GM19372 (cell line): ENCODE data around the gene CRCP.
"Not testable (repeated sequence)": the region's sequence is repeated elsewhere in the genome, so short reads cannot be mapped to it uniquely, and the experiment has no call there.

Experiments
- ATAC-seq: cut with Tn5 transposase; IDR thresholded peaks from one replicate; pipeline ENCODE4 v1.9.1; 2021; ENCODE audit warnings: mild to moderate bottlenecking, low read depth, moderate library complexity; ENCODE audit not compliant: unreplicated experiment

Gene CRCP

DNA sequence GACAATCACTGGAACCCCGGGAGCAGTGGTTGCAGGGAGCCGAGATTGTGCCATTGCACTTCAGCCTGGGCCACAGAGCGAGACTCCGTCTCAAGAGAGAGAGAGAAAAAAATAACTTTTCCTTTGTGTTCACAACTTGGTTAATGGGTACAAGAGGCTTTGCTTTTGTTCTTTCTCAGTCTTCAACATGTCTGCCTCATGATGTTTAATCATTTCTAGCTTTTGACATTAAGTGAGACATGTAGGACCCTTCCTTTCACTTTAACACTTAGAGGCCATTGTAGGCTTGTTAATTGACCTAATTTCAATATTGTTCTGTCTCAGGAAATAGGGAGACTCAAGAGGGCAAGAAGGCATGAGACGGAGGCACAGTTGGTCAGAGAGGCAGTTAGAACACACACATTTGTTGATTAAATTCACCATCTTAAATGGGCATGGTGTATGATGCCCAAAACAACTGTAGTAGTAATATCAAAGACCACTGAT is 9.3 kb upstream of the CRCP start:
- ATAC-seq = no peak

- ATAC-seq = not testable (repeated sequence)
These were observed 6.2 kb upstream of the CRCP start for GRCh38 chr7:66108410-66108809.

DNA sequence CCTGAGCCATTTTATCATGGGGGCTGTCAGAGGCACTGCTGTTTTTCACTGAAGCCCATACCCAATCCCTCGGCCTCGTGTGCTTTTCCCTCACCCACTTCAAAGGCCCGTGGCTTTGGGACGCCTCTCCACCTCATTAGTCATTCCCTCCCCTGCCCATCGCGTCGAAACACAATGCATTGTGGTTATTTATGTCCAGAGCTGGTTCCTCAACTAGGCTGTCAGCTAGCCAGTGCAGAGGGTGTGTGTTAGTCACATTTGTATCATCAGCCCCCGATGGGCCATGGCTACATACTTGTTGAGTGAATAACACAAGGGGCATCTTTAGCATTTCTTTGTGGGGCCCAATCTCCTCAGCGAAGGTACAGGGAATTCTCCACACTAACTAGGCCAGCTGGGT is 3.8 kb upstream of the CRCP start:
- no peak for ATAC-seq

DNA sequence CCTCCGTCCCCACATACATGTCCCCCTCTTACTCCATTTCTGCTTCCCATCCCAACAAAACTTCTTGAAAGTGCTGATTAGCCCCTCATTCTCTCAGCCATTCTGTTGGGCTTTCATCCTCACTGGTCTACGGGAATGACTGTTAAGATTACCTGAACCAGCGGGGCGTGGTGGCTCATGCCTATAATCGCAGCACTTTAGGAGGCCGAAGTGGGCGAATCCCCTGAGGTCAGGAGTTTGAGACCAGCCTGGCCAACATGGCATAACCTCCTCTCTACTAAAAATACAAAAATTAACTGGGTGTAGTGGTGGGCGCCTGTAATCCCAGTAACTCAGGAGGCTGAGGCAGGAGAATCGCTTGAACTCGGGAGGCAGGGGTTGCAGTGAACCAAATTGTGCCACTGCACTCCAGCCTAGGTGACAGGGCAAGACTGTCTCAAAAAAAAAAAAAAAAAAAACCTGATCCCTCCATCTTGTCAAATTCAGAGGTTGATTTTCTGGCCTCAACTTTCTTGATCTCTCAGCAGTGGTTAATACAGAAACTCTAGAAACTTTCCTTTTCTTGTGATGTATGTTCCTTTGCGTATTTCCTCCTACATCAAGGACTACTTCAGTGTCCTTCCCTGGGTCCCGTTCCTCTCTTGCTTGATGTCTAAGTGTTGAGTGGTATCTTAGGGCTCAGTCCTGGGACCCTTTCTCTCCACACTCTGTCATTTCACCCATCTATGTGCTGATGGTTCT is 2.2 kb downstream of the CRCP start:
- not testable (repeated sequence) for ATAC-seq

- no peak for ATAC-seq
These were observed 4.0 kb downstream of the CRCP start for GRCh38 chr7:66118603-66119002.

GRCh38 chr7:66119245-66119850 is 4.7 kb downstream of the CRCP start:
- no peak for ATAC-seq

- ATAC-seq = no peak
These were observed 8.5 kb downstream of the CRCP start for GRCh38 chr7:66123175-66123528.

- not testable (repeated sequence) for ATAC-seq
These were observed 9.9 kb downstream of the CRCP start for GRCh38 chr7:66124569-66124861.

GRCh38 chr7:66125052-66125694 is 10.5 kb downstream of the CRCP start:
- no peak for ATAC-seq

GRCh38 chr7:66125781-66126352 is 11.2 kb downstream of the CRCP start:
- ATAC-seq = not testable (repeated sequence)

DNA sequence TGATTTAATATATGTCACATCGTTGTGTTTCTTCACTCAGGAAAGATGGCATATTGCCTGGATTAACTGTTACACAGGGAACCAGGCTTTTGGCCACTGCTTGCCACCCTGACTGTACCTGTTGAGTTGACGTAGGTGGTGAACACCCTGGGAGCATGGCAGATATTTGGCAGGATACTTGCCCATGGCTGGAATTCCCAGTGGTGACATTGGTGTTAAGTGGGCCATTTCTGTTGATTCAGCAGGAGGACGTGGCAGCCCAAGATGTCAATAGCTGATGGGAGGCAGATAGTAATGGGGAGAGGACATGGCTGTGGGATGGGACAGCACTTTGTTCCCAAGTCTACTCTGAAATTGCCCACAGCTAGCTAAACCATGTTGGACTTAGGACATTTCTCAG is 12.5 kb downstream of the CRCP start:
- ATAC-seq = not testable (repeated sequence)

GRCh38 chr7:66138994-66139752 is 24.5 kb downstream of the CRCP start:
- ATAC-seq = no peak

GRCh38 chr7:66140924-66141323 is 26.3 kb downstream of the CRCP start:
- ATAC-seq = no peak

- no peak for ATAC-seq
These were observed 27.7 kb downstream of the CRCP start for GRCh38 chr7:66142334-66142733.

DNA sequence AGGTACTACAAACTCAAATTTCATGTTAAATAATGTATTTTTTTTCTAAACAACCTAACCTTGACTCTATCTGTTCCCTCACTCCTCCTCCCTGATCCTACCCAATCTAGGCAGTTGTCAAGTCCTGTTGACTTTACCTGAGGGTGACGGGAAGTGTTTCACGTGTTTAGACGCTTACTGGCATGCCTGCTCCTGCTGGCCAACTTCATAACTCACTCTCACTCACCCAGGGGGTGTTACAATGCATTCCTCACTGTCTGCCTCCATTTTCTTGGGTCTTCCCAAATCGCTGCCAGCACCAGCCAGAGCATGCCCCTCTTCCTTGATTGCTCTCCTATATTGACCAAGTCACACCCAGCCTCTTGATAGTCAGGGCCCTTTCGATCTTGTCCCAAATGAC is 28.3 kb downstream of the CRCP start:
- no peak for ATAC-seq

- ATAC-seq = no peak
These were observed 29.3 kb downstream of the CRCP start for GRCh38 chr7:66143876-66144332.

DNA sequence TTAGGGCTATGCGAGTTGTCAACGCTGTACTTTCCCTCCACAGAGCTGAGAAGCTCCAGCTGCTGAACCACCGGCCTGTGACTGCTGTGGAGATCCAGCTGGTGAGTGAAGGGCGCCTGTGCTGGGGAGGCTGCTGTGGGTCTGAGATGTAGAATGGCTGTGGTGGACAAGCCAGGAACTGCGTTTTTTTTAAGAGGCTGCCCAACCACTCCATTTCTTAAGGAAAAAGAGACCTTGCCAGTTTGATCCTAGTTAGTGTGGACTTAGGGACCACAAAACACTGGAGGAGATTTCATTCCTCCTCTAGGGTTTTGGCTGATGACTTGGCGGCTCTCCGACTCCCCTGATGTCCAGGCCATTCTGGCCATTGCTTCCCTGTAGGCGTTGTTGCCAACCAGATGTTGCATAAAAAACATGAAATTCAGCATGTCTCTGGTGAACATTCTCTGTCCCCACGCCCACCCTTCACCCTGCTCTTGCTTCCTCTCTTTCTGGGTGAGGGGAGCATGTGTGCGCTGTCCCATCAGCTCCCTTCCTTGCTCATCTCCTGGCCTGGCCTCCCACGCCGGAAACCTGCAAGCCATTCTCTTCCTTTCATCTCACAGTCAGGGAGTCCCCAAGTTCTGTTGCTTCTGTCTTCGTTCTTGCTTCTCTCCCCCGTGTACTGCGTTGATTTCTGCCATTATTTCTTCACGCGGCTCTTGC is 30.9 kb downstream of the CRCP start:
- ATAC-seq = no peak

DNA sequence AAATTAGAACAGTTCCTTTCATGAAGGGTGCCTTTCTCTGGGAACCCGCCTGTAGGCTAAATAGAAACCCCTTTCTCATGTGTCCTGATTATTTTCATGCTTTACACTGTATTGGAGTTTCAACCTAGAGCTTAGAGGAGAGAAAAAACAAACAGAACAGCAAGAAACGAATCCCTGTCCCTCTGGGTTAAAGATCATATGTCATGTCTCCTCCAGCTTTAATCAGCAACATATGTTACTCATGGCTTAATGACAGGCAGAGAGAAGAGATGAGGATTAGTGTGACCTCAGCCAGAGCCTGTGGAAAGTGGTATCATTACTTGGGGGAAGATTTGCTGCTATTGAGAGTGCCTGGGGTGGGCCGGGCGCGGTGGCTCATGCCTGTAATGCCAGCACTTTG is 32.1 kb downstream of the CRCP start:
- ATAC-seq = no peak

DNA sequence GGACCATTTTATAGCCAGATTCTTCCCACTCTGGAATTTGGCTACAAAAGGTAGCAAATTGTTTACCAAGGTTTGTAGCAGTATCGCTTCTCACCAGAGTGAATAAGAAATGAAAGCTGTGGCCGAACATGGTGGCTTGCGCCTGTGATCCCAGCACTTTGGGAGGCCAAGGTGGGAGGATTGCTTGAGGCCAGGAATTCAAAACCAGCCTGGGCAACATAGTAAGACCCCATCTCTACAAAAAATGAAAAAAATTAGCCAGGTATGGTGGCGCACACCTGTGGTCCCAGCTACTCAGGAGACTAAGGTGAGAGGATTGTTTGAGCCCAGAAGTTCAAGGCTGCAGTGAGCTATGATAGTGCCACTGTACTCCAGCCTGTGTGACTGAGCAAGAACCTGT is 33.0 kb downstream of the CRCP start:
- not testable (repeated sequence) for ATAC-seq

GRCh38 chr7:66150471-66150870 is 35.8 kb downstream of the CRCP start:
- no peak for ATAC-seq
